RWPE2 (cell line): ENCODE results near the gene PRKAR1A.

Experiments
- ATAC-seq: fragments of 200-7000 bp; cut with Tn5 transposase; 3 replicates; pipeline ENCODE4 v1.9.1; 2021; ENCODE audit warnings: low read depth
- DNase-seq: peaks from one replicate; pipeline ENCODE4 v3.0.0-alpha.2; 2020; ENCODE audit warnings: low spot score
- H3K27ac ChIP-seq: fragments of 450-650 bp; 2 replicates; pipeline ENCODE4 v1.5.1; 2017; ENCODE audit warnings: mild to moderate bottlenecking; ENCODE audit not compliant: poor library complexity, severe bottlenecking
- H3K27me3 ChIP-seq: fragments of 250-450 bp; sonication (Bioruptor Pico); 2 replicates; pipeline ENCODE4 v1.5.1; 2021; ENCODE audit warnings: mild to moderate bottlenecking, moderate library complexity; ENCODE audit not compliant: insufficient read depth, poor library complexity, severe bottlenecking
- H3K36me3 ChIP-seq: fragments of 250-450 bp; sonication (Bioruptor Pico); 2 replicates; pipeline ENCODE4 v1.5.1; 2020; ENCODE audit warnings: low read depth, mild to moderate bottlenecking, moderate library complexity
- H3K4me1 ChIP-seq: fragments of 250-450 bp; sonication (Bioruptor Pico); 2 replicates; pipeline ENCODE4 v1.5.1; 2021; ENCODE audit warnings: mild to moderate bottlenecking, moderate library complexity; ENCODE audit not compliant: insufficient read depth, poor library complexity, severe bottlenecking
- H3K4me3 ChIP-seq: fragments of 250-450 bp; sonication (Bioruptor Pico); 2 replicates; pipeline ENCODE4 v1.5.1; 2021; ENCODE audit warnings: mild to moderate bottlenecking, moderate library complexity; ENCODE audit not compliant: severe bottlenecking
- H3K9me3 ChIP-seq: fragments of 250-450 bp; sonication (Bioruptor Pico); 2 replicates; pipeline ENCODE4 v1.5.1; 2021; ENCODE audit warnings: mild to moderate bottlenecking, moderate library complexity; ENCODE audit not compliant: severe bottlenecking
- CTCF ChIP-seq: fragments of 450-650 bp; IDR thresholded peaks from one replicate; pipeline ENCODE4 v1.5.1; 2017; ENCODE audit warnings: mild to moderate bottlenecking, moderate library complexity; ENCODE audit not compliant: poor library complexity, severe bottlenecking

PRKAR1A gene

DNA sequence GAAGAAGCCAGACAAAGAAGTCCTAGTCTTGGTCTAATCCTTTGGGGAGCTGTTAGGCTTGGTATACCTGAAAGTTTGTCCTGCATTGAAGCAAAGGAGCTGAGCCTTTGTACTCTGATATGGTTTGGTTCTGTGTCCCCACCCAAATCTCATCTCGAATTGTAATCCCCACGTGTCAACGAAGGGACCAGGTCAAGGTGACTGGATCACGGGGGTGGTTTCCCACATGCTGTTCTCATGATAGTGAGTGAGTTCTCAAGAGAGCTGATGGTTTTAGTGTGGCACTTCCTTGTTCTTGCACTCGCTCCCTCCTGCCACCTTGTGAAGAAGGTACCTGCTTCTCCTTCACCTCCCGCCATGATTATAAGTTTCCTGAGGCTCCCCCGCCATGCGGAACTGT is 55.4 kb downstream of the PRKAR1A start:
- Histone ChIP-seq H3K36me3 (no peaks in the 10 kb centered on the region), H3K4me3 (no peak overlapping the region), H3K4me1 (peaks cover 4% of the 10 kb centered on the region), H3K27ac (no peak overlapping the region), H3K27me3 (no peaks in the 10 kb centered on the region), H3K9me3 (no peaks in the 10 kb centered on the region)
- no peak for TF ChIP-seq CTCF
- ATAC-seq (no peak), DNase-seq (no peak)

DNA sequence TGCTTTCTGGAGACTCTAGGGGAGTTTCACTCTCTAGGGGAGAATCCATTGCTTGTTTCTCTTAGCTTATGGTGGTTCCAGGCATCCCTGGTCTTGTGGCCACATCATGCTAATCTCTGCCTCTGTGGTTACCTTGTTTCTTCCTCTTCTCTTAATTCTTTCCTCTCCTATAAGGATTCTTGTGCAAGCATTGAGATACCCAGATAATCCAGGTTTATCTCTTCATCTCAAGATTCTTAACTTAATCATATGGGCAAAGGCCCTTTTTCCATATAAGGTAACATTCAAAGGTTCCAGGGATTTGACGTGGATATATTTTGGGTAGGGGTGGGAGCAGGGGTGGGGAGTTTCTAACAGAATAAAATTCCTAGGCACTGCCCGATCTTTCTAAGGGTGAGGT is 56.4 kb downstream of the PRKAR1A start:
- Histone ChIP-seq H3K27ac (no peak overlapping the region), H3K27me3 (no peaks in the 10 kb centered on the region), H3K9me3 (no peaks in the 10 kb centered on the region), H3K4me3 (no peak overlapping the region), H3K36me3 (no peaks in the 10 kb centered on the region), H3K4me1 (peaks cover 4% of the 10 kb centered on the region)
- DNase-seq (no peak), ATAC-seq (no peak)
- no peak for TF ChIP-seq CTCF

GRCh38 chr17:68569346-68569745 is 57.1 kb downstream of the PRKAR1A start:
- ATAC-seq: no peak
- no peak overlapping the region for H3K27ac ChIP-seq
- no peaks in the 10 kb centered on the region for H3K27me3 ChIP-seq
- no peak for DNase-seq
- no peak for TF ChIP-seq CTCF
- no peaks in the 10 kb centered on the region for H3K9me3 ChIP-seq
- peaks cover 4% of the 10 kb centered on the region for H3K4me1 ChIP-seq
- no peaks in the 10 kb centered on the region for H3K36me3 ChIP-seq
- H3K4me3 ChIP-seq: no peak overlapping the region

GRCh38 chr17:68570526-68570925 is 58.3 kb downstream of the PRKAR1A start:
- H3K36me3 ChIP-seq: no peaks in the 10 kb centered on the region
- H3K27me3 ChIP-seq: no peaks in the 10 kb centered on the region
- no peak overlapping the region for H3K27ac ChIP-seq
- no peaks in the 10 kb centered on the region for H3K9me3 ChIP-seq
- no peaks in the 10 kb centered on the region for H3K4me1 ChIP-seq
- no peak for TF ChIP-seq CTCF
- ATAC-seq (no peak), DNase-seq (no peak)
- no peak overlapping the region for H3K4me3 ChIP-seq

- Histone ChIP-seq H3K9me3 (no peaks in the 10 kb centered on the region), H3K36me3 (no peaks in the 10 kb centered on the region), H3K4me3 (no peak overlapping the region), H3K4me1 (no peaks in the 10 kb centered on the region), H3K27me3 (no peaks in the 10 kb centered on the region), H3K27ac (no peak overlapping the region)
- DNase-seq: no peak
- no peak for ATAC-seq
- no peak for TF ChIP-seq CTCF
These were observed 60.1 kb downstream of the PRKAR1A start for GRCh38 chr17:68572138-68572842.
